Ascending aorta (tissue), 2 donors: Measurements from ENCODE around the gene LRAT. TPM values are rescaled to one million over a fixed set of nuclear protein-coding genes. Genes with fewer than 3 reads are reported as not detected.

ENCODE experiments used
- DNase-seq, 2 donors: peaks; one replicate each; pipeline ENCODE4 v3.0.0-alpha.2; 2019; ENCODE audit warnings: low spot score in 2 of 2
- H3K27ac ChIP-seq, 2 donors: fragments of 200-600 bp; sonication (generic); one replicate each; pipeline ENCODE4 v1.5.1; 2016 to 2017; ENCODE audit warnings: mild to moderate bottlenecking in 1 of 2
- H3K27me3 ChIP-seq: fragments of 200-600 bp; sonication (generic); one replicate; pipeline ENCODE4 v1.5.1; 2017
- H3K36me3 ChIP-seq, 2 donors: fragments of 200-600 bp; sonication (generic); one replicate each; pipeline ENCODE4 v1.5.1; 2016
- H3K4me1 ChIP-seq, 2 donors: fragments of 200-600 bp; sonication (generic); one replicate each; pipeline ENCODE4 v1.5.1; 2016 to 2017; ENCODE audit warnings: mild to moderate bottlenecking in 1 of 2
- H3K4me3 ChIP-seq, 2 donors: fragments of 200-600 bp; sonication (generic); one replicate each; pipeline ENCODE4 v1.5.1; 2016 to 2017; ENCODE audit warnings: mild to moderate bottlenecking in 1 of 2
- H3K9me3 ChIP-seq, 2 donors: fragments of 200-600 bp; sonication (generic); one replicate each; pipeline ENCODE4 v1.5.1; 2016
- intact Hi-C: fragments of 100-400 bp; cut with DNase I; formaldehyde crosslinking; loops from one replicate; pipeline ENCODE4 v1.15.1; 2023
- total RNA-seq: library from RNA; depleted of rRNA; stranded (reverse); fragments of >200 nt; gene quantifications from one replicate; pipeline ENCODE4 v1.1.0, GENCODE V29; 2016
- TF ChIP-seq, protein P1 (sequence below), 3 experiments: fragments of 200-600 bp in 2 of 3; fragments of 450-650 bp in 1 of 3; sonication (generic) in 2 of 3; IDR thresholded peaks; one replicate each; pipeline ENCODE4 v1.5.1; 2016 to 2019; ENCODE audit warnings: antibody characterized with exemption in 3 of 3, mild to moderate bottlenecking in 1 of 3, moderate library complexity in 1 of 3

LRAT gene
- total RNA-seq, 1 donor from 2014 or later = not detected

DNA sequence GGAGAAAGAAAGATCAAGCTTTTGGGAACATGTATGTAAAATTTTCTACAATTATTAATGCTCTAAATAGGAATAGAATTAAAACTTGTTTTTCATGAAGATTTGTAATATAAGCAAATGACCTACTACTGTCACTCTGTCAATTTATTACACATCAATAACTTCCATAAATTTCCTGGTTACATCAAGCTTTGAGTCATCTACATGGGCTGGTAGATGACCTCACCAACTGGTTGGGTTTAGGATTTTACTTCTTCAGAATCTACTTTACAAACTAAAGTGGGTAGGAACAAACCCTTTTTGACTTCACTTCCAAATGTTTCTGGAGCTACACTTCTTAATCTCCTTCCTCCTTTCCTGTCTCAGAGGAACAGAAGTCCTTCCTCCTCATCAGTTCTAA lies 12.0 kb upstream of the LRAT start:
- no peaks in the 10 kb centered on the region for H3K36me3 ChIP-seq
- H3K9me3 ChIP-seq = no peaks in the 10 kb centered on the region
- no peak overlapping the region for H3K4me3 ChIP-seq
- TF ChIP-seq, protein P1, sequence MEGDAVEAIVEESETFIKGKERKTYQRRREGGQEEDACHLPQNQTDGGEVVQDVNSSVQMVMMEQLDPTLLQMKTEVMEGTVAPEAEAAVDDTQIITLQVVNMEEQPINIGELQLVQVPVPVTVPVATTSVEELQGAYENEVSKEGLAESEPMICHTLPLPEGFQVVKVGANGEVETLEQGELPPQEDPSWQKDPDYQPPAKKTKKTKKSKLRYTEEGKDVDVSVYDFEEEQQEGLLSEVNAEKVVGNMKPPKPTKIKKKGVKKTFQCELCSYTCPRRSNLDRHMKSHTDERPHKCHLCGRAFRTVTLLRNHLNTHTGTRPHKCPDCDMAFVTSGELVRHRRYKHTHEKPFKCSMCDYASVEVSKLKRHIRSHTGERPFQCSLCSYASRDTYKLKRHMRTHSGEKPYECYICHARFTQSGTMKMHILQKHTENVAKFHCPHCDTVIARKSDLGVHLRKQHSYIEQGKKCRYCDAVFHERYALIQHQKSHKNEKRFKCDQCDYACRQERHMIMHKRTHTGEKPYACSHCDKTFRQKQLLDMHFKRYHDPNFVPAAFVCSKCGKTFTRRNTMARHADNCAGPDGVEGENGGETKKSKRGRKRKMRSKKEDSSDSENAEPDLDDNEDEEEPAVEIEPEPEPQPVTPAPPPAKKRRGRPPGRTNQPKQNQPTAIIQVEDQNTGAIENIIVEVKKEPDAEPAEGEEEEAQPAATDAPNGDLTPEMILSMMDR (IDR thresholded peaks at IDR 0.05) = no peak
- no peak for DNase-seq
- H3K4me1 ChIP-seq = no peaks in the 10 kb centered on the region
- no peaks in the 10 kb centered on the region for H3K27me3 ChIP-seq
- no peak overlapping the region for H3K27ac ChIP-seq
- intact Hi-C loops = no loop called here

DNA sequence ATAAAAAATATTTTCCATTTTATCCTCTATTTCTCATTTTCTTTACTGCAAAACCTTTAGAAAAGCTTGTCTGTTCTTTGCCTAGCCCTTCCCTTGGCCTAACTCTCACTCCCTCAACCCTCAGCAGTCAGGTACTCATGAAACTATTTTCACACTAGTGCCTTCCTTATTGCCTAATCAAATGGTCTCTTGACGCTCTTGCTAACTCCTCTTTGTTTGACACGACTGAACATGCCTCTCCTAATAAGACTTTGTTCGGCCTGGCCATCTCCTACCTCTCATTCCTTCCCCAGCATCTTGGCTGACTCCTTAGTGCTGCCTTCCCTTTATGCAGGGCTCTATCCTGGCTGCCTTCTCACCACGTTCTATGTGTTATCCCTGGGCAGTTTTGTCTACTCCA lies 11.1 kb upstream of the LRAT start:
- intact Hi-C loops = no loop called here

DNA sequence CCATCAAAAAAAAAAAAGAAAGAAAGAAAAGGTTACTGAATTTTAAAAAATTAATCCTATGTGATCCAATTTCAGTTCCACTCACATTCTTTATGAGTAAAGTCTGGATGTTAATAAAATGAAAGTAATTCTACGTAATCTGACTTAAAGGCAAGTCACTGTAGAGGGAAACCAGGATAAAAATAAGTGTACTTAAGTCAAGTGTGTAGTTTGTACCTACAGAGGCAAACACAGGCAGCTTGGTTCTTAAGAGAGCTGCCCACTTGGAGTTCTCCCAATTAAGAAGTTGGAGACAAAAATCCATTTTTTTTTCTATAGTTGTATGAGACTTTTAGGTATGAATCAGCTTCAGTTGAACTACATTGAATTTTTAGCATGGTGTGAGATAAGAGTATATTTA lies 7.0 kb upstream of the LRAT start:
- H3K4me3 ChIP-seq = no peak overlapping the region
- no peaks in the 10 kb centered on the region for H3K36me3 ChIP-seq
- no peaks in the 10 kb centered on the region for H3K27me3 ChIP-seq
- no peak for DNase-seq
- H3K9me3 ChIP-seq = no peaks in the 10 kb centered on the region
- no peaks in the 10 kb centered on the region for H3K4me1 ChIP-seq
- intact Hi-C loops = no loop called here
- TF ChIP-seq, protein P1 (IDR thresholded peaks at IDR 0.05) = no peak
- H3K27ac ChIP-seq = no peak overlapping the region

More for the DNA sequence above, 11.1 kb upstream of the LRAT start:
- H3K27me3 ChIP-seq = no peaks in the 10 kb centered on the region
- no peak overlapping the region for H3K27ac ChIP-seq
- H3K36me3 ChIP-seq = no peaks in the 10 kb centered on the region
- H3K4me1 ChIP-seq = no peaks in the 10 kb centered on the region
- H3K4me3 ChIP-seq = no peak overlapping the region
- DNase-seq = no peak
- TF ChIP-seq, protein P1 (IDR thresholded peaks at IDR 0.05) = no peak
- no peaks in the 10 kb centered on the region for H3K9me3 ChIP-seq

DNA sequence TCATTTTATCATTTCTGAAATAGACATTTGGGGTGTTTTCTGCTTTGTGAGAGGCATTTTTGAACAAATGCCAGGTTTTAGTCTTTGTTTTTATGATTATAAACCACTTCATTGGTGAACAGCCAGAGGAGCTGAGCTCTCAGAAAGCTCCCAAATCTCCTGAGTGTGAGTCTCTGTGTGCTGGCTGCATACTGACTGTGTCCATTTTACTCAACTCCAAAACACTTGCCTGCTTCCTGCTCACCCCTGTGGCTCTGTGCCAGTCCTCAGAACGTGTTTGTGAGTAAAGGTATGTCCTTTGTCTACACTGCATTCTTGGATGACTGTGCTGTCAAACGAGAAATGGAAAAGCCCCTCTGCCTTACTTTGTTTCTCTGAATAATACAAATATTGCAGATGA lies 5.4 kb upstream of the LRAT start:
- Histone ChIP-seq H3K36me3 (no peaks in the 10 kb centered on the region), H3K27me3 (no peaks in the 10 kb centered on the region), H3K9me3 (no peaks in the 10 kb centered on the region), H3K4me1 (no peaks in the 10 kb centered on the region), H3K4me3 (no peak overlapping the region), H3K27ac (no peak overlapping the region)
- no peak for DNase-seq
- intact Hi-C loops = no loop called here
- TF ChIP-seq, protein P1 (IDR thresholded peaks at IDR 0.05) = no peak

DNA sequence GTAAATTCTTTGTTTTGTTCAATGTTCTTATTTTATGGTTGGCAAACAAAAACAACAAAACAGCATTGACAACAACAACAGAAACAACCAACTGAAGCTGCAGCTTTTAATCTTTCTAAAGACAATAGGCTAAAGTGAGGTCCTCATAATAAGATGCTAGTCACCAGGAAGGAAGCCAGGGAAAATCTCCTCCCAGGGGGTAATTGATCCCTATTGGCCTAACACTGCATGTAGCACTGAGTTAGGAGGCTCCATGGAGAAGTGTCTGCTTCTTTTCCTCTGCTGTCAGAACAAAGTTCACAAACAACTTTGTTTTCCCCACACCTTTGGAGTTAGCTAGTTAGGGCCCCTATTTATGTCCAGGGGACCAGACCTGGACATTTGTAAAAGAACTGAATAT lies 4.7 kb upstream of the LRAT start:
- H3K27ac ChIP-seq = no peak overlapping the region
- no peaks in the 10 kb centered on the region for H3K27me3 ChIP-seq
- intact Hi-C loops = no loop called here
- no peaks in the 10 kb centered on the region for H3K36me3 ChIP-seq
- H3K4me1 ChIP-seq = peaks cover 2 to 3% of the 10 kb centered on the region in 2 donors
- H3K9me3 ChIP-seq = no peaks in the 10 kb centered on the region
- no peak for DNase-seq
- H3K4me3 ChIP-seq = no peak overlapping the region
- TF ChIP-seq, protein P1 (IDR thresholded peaks at IDR 0.05) = no peak

DNA sequence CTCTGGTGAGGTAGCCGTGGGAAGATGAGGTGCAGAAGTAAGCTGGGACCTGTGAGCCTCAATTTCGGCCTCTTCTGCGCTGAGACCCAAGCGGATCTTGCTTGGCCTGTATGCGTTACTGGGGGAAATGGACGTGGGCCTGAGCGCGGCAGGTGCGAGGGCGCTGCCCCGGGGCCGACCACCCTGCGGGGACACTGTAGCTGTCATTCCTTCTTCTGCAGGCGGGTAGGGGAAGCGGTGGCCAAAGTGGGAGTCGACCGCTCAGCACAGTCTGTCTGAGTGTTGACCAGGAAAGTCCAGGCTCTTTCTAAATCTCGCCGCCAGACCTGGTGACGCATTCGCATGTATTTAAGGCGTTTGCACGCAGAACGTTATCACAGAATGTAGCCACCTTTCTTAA lies 3.3 kb upstream of the LRAT start:
- Histone ChIP-seq H3K4me1 (peaks cover 3 to 4% of the 10 kb centered on the region in 2 donors), H3K36me3 (no peaks in the 10 kb centered on the region), H3K4me3 (no peak overlapping the region), H3K9me3 (no peaks in the 10 kb centered on the region), H3K27ac (no peak overlapping the region), H3K27me3 (no peaks in the 10 kb centered on the region)
- TF ChIP-seq, protein P1 (IDR thresholded peaks at IDR 0.05) = no peak
- intact Hi-C loops = no loop called here
- DNase-seq = no peak
